Camera-type eye (tissue), 1 donor: Measurements from ENCODE around the gene TYW5. TPM values are rescaled to one million over a fixed set of nuclear protein-coding genes. Genes with fewer than 3 reads are reported as not detected.

ENCODE experiments used
- total RNA-seq: library from RNA; depleted of rRNA; stranded (reverse); fragments of >200 nt; gene quantifications from one replicate; pipeline ENCODE4 v1.2.3, GENCODE V29; 2014

The TYW5 gene
- 19.2 TPM for total RNA-seq

GRCh38 chr2:199955339-199956061 is at the start of gene TYW5, which contains the start of gene MAIP1:
TSS of gene TYW5 (minus strand) at chr2:199955491. CDS start at chr2:199955470, 21 bp downstream.
TSS of gene MAIP1 (plus strand) at chr2:199955582. CDS start at chr2:199955799, 217 bp downstream.

GRCh38 chr2:199911052-199911876 is 44.0 kb downstream of the TYW5 start, which contains the start of gene C2orf69:
TSS of gene C2orf69 (plus strand) at chr2:199911293. CDS start at chr2:199911439, 146 bp downstream.

Other genes with a start within 250 kb of the TYW5 start
- gene FTCDNL1, start 104.3 kb downstream of the TYW5 start, total RNA-seq, result 2.3 TPM
- 19.6 TPM for gene C2orf69, start 44.2 kb downstream of the TYW5 start, total RNA-seq
- 13.0 TPM for gene MAIP1, start 91 bp upstream of the TYW5 start, total RNA-seq